H1 (cell line): Measurements from ENCODE around the gene RGS17. TPM values are rescaled to one million over a fixed set of nuclear protein-coding genes. Genes with fewer than 3 reads are reported as not detected.

Experiments
- CHD7 ChIP-seq: fragments of 300-600 bp; sonication (generic); IDR thresholded peaks from 2 replicates; pipeline ENCODE4 v1.7.1; 2012; ENCODE audit warnings: low read length, moderate library complexity, mild to moderate bottlenecking, inconsistent platforms; ENCODE audit not compliant: insufficient replicate concordance
- polyA plus RNA-seq, 7 experiments: library from polyadenylated mRNA; depleted of rRNA in 3 of 7; stranded (reverse) in 5 of 7; unstranded in 2 of 7; fragments of >200 nt in 5 of 7; fragments of 200-250 nt in 2 of 7; gene quantifications; 1 replicate in 5 of 7; 2 replicates in 1 of 7; 4 replicates in 1 of 7; pipeline versions ENCODE4 v1.2.1 to v1.2.3, GENCODE V29; 2011 to 2013; ENCODE audit warnings: missing spikeins in 2 of 7, mixed read lengths in 2 of 7
- total RNA-seq: library from RNA; stranded (reverse); fragmentation: NEBNext Ultra II Directional; extraction: Animal tissue kit (Norgen Biotek cat#: 25700); gene quantifications from 2 replicates; pipeline ENCODE4 v1.2.1, GENCODE V29; 2021

The RGS17 gene
- total and polyA plus RNA-seq, 2 of the 8 experiments (the other 6 are each of a cell fraction or from before 2014, with no cell fraction given) = 2.0 to 12.2 TPM

GRCh38 chr6:153044295-153044694 lies 86.8 kb downstream of the RGS17 start (continued):
- TF ChIP-seq CHD7 = no peak
- TF ChIP-seq, all 59 proteins: peak for 0
